Adipose tissue (tissue), 3 donors: ENCODE data around the gene NAALADL1. TPM values are rescaled to one million over a fixed set of nuclear protein-coding genes. Genes with fewer than 3 reads are reported as not detected.

ENCODE experiments used
- H3K27ac ChIP-seq: one replicate; pipeline ENCODE4 v1.5.1; 2013; ENCODE audit warnings: low read depth, low read length
- WGBS, 3 donors: extraction: QIAGEN DNeasy Blood & Tissue Kit; methylation state at CpG; one replicate each; pipeline ENCODE4 v1.1.7; 2013; 5-methylcytosine and 5-hydroxymethylcytosine counted together
- polyA plus RNA-seq, 3 donors: library from polyadenylated mRNA; stranded (reverse); fragments of 200-250 nt; gene quantifications; one replicate each; pipeline ENCODE4 v1.2.3, GENCODE V29; 2013
- donor health status: healthy with polysubstance abuse.
- donor health status: Bipolar disorder and iron deficiency.
- donor health status: healthy.

Gene NAALADL1
- polyA plus RNA-seq, 3 donors = 3.1 to 28.8 (median 12.0) TPM

DNA sequence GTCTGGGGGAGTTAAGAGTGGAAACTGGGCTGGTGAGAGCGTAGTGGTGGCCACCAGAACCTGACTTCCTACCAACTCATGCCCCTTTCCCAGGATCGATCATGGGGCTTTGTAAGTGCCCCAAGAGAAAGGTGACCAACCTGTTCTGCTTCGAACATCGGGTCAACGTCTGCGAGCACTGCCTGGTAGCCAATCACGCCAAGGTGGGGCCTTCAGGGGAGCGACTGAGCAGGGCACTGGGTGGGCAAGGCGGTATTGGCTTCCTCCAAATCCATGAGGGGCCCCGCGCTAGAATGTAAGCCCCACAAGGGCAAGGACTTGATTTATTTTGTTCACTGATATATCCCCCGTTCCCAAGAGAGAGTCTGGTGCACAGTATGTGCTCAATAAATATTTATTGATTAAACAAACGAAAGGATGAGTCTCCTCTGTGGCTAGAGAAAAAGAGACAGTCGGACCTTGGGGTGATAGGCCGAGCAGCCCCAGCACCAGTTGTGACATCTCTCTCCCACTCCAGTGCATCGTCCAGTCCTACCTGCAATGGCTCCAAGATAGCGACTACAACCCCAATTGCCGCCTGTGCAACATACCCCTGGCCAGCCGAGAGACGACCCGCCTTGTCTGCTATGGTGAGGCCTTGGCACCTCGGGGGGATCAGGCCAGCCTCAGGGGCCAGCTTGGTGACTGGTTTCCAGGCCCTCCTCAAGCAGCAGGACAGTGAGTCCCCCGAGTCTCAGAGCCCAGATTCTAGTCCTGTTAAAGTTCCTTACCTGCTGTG lies 26.4 kb upstream of the NAALADL1 start:
- no peak overlapping the region for H3K27ac ChIP-seq
- 37 to 47% (median 44%) methylated on average over 23 of the region's 23 CpGs for WGBS, 3 donors

DNA sequence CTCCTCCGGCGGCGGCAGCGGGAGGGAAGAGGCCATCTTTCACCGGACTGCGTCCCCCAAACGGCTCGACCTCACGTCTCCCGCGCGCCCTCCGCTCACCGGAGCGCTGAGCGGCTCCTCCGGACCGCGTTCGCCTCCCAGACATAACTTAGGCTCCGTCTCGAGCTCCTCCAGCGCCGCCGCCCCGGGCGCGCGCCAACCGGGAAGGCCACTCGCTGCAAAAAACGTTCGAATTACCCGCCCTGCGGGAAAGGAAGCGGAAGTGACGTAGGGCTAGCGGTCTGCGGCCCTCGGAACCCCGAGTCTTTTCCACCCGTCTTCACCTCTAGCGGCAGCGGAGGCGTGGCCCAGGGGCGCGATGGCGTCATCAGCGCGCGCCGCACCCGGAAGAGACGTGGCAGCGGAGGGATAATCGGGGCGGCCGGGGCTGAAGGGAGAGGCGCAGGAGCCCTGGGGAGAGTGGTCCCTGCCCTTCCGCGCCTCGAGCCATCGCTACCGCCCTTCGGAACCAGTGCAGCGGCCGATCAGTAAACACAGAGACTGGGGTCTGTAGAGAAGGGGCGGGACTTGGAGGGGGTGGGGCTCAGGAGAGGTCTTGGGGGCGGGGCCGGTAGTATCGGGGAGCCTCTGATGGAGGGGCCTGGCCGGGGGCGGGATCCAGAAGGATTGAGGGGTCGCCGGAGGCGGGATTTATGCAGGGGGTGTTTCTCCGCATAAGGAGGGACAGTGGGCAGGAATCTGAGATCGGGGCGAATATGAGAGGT lies 25.7 kb upstream of the NAALADL1 start, which contains the start of the genes CDCA5 and ZFPL1:
Gene CDCA5, minus strand, starts transcription at position 207 of the 764 bp plus-strand sequence. Its CDS starts 62 bp downstream, at position 145.
Gene ZFPL1, plus strand, starts transcription at position 389 of the 764 bp plus-strand sequence. CDS start 477 bp downstream, outside the sequence.
- WGBS, 3 donors = 0% methylated on average over 66 to 79 of the region's 79 CpGs
- peak within 1 kb of the TSS; percentile 91 for H3K27ac ChIP-seq

DNA sequence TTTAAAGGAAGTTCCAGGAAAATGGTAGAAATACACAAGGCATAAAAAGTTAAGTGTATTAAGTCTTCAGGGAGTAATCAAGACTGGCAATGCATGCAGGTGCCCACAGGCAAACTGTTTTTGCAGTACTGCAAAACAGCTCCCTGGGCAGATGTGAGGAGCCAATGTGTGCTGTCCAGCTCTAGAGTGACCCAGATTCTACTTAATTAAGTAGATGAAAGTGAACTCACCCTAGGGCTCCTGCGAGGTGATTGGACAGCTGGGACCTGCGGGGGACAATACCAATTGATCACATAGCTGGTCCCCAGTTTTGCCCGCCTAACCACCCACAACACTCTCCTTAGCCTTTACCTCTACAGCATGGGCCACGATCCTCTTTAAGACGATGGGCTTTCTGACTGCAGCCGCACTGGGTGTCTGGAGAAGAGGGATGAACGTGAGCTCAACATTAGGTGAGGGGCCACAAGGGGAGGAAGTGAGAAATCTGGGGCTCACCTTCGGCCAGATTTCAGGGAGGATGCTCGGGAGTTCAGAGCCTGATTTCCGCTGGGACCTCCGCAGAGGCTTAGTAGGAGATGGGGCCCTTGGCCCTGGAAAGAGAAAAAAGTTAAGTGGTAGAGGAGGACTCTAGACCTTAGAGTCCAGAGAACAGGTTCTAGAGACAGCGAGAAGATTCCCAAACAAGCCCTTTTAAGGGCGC lies 24.9 kb upstream of the NAALADL1 start:
- 4 to 6% (median 5%) methylated on average over 12 to 13 of the region's 13 CpGs for WGBS, 3 donors
- H3K27ac ChIP-seq = no peak overlapping the region

DNA sequence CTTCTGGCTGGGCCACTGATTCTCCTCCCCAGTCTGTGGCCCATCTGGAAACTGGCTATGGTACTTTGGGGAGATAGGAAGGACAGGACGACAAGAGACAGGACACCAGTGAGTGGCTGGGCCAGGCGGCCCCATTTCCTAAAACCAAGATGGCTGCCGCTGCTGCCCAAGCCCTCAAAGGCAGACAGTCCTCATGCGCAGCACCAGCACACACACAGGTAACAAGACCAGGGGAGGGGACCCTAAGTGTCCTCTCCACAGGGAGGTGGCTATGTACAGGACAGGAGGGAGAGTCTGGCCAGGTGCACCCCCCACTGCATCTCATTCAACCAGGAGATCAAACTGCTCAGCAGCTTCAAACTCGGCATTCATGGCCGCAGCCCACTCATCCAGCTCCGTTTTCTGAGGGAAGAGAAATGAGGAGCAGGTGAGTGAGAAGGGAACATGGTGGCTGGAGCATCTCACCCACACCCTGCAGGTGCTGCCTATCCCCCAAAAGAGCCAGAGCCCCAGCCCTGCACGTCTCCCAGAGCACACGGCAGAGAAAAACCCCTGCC lies 20.5 kb upstream of the NAALADL1 start:
- no peak overlapping the region for H3K27ac ChIP-seq
- 89 to 93% (median 91%) methylated on average over 9 of the region's 9 CpGs for WGBS, 3 donors

DNA sequence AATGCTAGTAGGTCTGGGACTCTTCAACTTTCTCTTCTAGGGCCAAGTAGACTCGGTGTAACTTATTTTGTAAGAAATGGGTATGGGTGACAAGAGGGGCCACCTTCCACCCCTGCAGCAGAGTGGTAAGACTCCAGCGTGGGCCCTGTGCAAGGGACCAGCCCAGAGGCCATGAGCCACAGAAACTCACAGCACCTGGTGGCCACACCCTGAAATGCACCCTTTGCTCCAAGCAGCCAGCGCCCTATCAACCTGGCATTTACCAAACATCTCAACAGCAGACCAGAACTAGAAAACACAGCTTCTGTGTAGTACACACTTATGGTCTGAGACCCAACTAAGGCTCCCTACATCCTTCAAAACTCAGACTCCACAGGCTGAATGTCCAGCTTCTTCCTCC lies 19.8 kb upstream of the NAALADL1 start:
- WGBS, 3 donors = 34 to 59% (median 37%) methylated on average over 3 of the region's 3 CpGs
- no peak overlapping the region for H3K27ac ChIP-seq

DNA sequence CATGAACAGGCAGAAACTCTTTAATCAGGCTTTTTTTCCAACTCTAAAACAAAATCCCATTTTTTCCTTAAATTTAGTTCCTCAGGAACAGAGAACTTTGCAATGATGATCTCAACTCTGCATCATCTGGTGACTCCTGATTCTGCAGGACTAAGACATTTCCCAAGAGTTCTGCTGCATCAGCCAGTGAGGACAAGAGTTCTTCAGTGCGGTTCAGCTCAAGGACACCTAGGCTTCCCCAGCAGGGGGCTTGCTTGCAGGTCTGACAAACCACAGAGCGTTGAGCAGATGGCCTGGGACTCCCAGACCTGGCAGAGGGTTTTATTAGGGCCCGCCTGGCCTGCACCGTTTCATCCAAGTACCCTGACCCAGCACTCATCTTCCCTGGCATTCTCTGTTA lies 19.1 kb upstream of the NAALADL1 start:
- WGBS, 3 donors = 76 to 84% (median 82%) methylated on average over 4 of the region's 4 CpGs
- H3K27ac ChIP-seq = no peak overlapping the region

DNA sequence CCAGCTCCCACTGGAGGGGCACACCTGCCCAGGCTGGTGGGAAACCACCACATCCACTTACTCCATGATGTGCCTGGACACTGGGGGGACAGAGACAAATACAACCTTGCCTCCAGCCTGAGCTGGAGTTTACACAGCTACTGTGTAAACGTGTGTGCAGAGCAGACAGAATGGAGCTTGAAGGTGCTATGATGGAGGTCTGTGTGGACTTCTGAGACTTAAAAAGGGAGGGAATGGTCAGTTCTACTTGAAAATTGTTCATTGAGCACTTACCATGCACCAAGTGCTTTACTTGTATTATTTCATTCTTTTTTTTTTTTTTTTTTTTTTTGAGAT lies 14.2 kb upstream of the NAALADL1 start:
- H3K27ac ChIP-seq = no peak overlapping the region
- WGBS, 3 donors = 24 to 75% (median 72%) methylated on average over 1 of the region's 1 CpG

DNA sequence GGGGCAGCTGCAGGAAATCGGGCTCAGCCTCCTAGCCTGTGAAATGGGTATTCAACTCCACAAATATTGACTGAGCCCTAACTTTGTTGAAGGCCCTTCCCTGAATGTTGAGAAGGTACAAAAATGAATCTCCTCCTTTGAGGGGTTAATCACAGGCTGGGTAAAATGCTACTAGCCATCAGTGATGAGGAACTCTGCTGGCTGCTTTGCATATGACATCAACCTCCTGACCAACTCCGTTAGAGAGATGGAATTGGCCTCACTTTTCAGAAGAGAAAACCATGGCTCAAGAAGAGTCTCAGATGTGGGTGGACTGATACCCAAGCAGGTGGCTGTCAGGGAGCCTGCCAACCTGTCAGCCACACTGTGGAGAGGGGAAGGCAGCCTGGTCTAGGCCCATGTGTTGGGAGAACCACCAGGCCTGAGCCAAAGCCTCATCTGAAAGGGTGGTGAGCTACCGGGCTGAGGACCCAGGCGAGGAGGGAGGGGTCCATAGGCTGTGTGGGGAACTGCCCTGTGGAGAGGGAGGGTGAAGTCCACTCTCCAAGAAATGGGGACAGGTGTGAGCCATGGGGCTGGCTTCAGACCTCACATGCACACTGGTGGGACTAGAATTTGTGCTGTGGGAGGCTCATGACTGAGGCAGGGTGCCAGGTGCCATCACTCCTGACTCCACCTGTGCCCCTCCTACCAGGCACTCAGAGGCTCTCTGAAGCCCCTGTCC lies 13.7 kb upstream of the NAALADL1 start:
- H3K27ac ChIP-seq = no peak overlapping the region
- 58 to 70% (median 67%) methylated on average over 4 of the region's 4 CpGs for WGBS, 3 donors

DNA sequence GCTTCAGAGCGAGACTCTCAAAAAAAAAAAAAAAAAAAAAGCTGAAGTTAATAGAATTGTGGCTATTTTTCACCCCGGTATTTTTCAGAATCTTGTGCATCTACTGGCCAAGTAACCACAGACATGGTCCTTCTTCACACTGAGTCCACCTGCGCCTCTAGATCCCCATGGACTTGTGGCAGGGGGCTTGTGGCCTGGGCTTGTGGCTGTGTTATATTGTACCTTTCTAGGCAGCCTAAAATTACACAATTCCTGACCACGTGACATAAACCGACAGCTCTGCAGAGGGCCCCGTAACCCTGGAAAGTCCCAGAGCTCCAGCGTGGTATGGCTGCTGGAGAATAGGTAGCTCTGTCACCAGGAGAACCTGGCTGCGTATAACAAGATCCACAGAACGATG lies 10.9 kb upstream of the NAALADL1 start:
- 39 to 56% (median 49%) methylated on average over 9 of the region's 9 CpGs for WGBS, 3 donors
- H3K27ac ChIP-seq = no peak overlapping the region

DNA sequence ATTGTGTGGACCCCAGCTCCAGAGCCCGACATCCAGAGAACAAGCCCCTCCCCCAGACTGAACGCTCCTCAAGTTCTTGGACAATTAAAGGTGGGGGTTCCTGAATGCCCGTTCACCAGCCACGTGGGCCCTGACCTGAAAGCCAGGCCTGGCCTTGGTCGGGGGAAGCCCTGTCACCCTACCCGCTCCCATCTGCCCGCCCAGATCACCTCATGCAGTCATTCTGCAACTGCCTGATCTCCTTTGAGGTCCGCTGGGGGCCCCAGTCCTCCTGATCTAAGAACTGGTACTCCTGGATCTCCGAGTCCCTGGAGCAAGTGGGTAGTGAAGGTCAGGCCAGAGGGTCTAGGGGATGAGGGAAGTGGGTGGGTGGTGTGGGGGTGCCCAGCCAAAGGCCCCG lies 9.1 kb upstream of the NAALADL1 start:
- no peak overlapping the region for H3K27ac ChIP-seq
- 81 to 86% (median 84%) methylated on average over 10 of the region's 10 CpGs for WGBS, 3 donors

DNA sequence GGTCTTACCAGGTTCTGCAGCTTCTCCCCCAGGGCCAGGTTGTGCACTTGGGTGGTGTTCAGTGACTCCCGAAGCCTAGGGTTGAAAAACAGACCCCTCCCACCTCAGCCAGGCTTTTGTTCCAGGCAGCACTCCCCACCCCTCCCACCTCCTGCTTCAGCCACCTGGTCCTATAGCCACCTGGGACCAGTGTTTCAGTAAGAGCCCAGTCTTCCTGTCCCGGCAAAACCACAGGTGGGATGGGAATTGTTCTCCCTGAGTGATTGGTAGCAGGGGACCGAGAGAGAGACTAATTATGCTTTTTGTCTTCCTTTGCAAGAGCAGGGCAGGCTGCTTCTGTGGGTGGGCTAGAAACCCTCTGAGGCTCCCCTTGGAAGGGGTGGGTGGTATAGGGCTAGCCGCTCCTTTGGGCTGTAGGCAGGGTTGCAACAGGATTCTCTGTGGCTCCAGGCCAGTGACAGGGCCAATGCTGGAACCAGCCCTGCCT lies 8.5 kb upstream of the NAALADL1 start:
- H3K27ac ChIP-seq = no peak overlapping the region
- whole genome bisulfite sequencing, 3 donors = 69 to 93% (median 83%) methylated on average over 4 of the region's 4 CpGs

DNA sequence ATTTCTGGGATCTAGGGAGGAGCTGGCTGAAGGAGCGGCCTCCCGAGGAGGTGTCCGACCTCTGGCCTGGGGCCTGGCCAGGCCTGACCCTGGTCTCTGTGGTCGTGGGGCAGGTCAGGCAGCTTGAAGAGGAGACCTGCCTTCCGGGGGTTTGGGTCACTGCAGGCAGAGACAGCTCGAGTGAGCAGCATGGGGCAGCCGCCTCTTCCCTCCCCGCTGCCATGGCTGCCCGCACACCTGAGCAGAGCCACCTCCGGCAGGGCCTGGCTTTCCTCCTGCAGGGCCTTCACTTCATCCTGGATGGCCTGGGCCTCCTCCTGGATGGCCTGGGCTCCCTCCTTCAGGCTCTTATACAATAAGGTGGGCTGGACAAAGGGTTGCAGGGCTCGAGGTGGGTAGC lies 8.0 kb upstream of the NAALADL1 start:
- 70 to 85% (median 80%) methylated on average over 8 to 11 of the region's 11 CpGs for WGBS, 3 donors
- H3K27ac ChIP-seq = no peak overlapping the region

DNA sequence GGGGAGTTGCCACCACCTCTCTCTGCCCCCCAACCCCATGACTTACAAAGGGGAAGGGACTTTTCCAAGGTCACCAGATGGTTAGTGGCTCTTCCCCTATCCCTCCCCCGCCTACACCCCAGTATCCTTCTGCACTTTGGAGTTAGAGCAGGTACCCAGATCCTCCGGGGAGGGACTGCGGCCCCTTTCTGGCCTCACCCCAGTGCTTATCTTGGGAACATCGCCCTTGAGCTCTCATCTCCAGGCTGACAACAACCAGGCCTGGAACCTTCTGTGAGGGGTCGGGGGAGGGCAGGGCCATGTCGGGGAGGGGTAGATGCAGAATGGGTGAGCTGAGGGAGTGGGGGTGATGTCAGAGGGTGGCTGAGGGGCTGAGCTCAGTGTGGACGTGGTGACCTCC lies 7.5 kb upstream of the NAALADL1 start:
- no peak overlapping the region for H3K27ac ChIP-seq
- 69 to 76% (median 70%) methylated on average over 7 of the region's 7 CpGs for WGBS, 3 donors

DNA sequence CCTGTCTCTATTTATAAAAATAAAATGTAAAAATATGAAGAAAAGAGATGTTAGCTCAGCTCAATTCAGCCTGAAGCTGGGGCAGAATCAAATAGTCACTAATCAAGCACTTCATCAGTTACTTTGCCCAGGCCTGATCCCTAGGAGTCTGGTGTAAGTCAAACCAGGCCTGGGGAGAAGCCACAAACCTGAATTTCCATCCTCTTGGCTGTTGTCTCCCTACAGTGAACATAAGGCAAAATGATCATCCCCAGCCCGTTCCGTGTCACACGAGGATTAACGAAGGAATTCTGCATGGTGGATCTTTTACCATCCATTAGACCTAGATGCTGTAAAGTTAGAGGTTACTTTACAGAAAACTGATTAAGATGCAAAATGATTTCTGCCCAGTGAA lies 6.5 kb upstream of the NAALADL1 start:
- 79 to 88% (median 86%) methylated on average over 4 of the region's 4 CpGs for WGBS, 3 donors

DNA sequence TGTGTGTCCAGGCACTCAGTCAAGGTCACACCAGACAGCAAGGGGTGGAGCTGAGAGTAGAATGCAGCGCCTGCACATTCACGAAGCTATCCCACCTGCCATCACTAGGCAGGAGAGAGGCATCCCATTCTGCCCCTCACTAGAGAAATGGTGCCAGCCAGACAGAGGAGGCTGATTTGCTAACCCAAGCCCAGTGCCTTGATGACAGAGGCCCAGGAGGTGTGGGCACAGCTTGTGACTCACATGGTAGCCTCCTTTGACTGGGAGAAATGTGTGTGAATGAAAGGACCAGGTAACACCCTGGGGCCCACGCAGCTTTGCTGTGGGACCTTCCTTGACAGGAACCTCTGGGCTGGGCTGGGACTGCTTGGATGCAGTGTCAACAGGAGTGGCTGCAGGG lies 5.2 kb upstream of the NAALADL1 start:
- no peak overlapping the region for H3K27ac ChIP-seq
- WGBS, 3 donors = 64 to 84% (median 81%) methylated on average over 3 of the region's 3 CpGs

More for the DNA sequence above, 6.5 kb upstream of the NAALADL1 start:
- H3K27ac ChIP-seq = no peak overlapping the region

DNA sequence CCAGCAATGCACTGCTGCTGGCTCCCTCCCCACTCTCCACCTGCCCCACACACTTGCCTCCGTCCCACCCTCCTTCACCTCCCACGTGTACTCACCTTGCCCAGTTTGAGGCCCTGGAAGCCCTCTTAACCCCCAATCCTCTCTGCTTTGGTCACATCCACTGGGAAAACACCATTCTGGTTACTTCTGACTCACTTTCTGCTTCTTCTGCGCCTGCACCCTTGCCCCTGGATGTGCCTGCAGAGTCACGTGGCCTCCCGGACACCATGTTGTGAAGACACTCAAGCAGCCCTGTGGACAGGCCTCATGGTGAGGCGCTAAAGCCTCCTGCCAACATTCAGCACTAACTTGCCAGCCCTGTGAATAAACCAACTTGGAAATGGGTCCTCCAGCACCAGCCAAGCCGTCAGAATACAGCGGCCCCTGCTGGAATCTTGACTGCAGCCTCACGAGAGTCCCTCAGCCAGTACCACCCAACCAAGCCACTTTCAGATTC lies 2.6 kb upstream of the NAALADL1 start:
- WGBS, 3 donors = 72 to 73% (median 72%) methylated on average over 9 of the region's 9 CpGs
- no peak overlapping the region for H3K27ac ChIP-seq

DNA sequence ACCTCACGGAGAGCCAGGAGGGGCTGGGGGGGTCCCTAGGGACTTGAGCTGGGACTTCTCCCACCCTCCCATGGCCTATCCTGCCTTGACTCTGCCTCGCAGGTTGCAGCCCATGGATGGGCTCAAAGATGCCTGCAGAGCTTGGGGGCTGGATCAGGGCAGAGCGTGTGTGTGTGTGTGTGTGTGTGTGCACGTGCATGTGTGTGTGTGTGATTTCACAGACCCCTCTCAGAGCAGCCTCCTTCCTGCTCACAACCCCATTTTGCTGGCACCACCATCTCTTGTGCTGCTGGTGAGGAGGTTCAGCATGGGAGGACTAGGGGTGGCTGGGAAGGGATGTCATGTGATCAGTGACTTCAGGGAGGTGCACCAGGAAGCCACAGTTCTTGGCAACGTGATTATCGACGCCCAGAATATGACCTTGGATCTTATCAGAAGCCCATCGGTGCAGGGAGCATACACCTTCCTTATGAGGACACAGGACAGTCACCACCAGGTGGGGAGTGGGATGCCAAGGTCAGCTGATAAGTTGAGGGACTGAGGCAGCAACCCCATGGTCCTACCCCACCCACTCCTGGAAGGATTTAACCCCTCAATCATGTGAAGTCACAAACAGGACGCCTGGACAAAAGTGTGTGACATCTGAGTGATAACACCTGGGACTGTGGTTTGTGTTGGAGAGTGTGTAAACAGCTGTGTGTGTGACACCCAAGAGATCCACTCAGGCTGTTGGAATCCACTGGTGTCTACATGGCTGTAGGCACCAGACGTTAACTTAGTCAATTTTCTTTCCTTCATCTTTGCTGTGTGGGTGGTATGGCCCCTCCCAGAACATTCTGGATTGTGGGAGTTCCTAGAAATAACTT lies 1.8 kb upstream of the NAALADL1 start:
- H3K27ac ChIP-seq = no peak overlapping the region
- 48 to 51% (median 51%) methylated on average over 10 of the region's 10 CpGs for WGBS, 3 donors
